ENCODE measurements around the gene IL10RA. TPM values are rescaled to one million over a fixed set of nuclear protein-coding genes. Genes with fewer than 3 reads are reported as not detected.

Gene IL10RA
- total RNA-seq, 1 donor from 2014 or later = 5.8 TPM

- no peak for TF ChIP-seq CTCF (IDR thresholded peaks at IDR 0.05; ENCODE audit: partially characterized antibody, unreplicated experiment)
- DNase-seq = no peak
- Mint-ChIP-seq H3K27ac (ENCODE audit: unreplicated experiment) (no peak overlapping the region), H3K36me3 (ENCODE audit: unreplicated experiment) (peaks cover 6% of the 10 kb centered on the region), H3K27me3 (ENCODE audit: unreplicated experiment) (peaks cover 4% of the 10 kb centered on the region), H3K4me1 (ENCODE audit: low read depth, unreplicated experiment) (no peaks in the 10 kb centered on the region), H3K4me3 (ENCODE audit: unreplicated experiment) (no peak overlapping the region), H3K9me3 (ENCODE audit: unreplicated experiment) (no peaks in the 10 kb centered on the region)
These were observed 35.0 kb downstream of the IL10RA start for GRCh38 chr11:118021146-118021545.

GRCh38 chr11:118027694-118028093 is 41.5 kb downstream of the IL10RA start:
- no peaks in the 10 kb centered on the region for H3K9me3 Mint-ChIP-seq (ENCODE audit: unreplicated experiment)
- peaks cover 2% of the 10 kb centered on the region for H3K27me3 Mint-ChIP-seq (ENCODE audit: unreplicated experiment)
- DNase-seq = no peak
- no peak for TF ChIP-seq CTCF (IDR thresholded peaks at IDR 0.05; ENCODE audit: partially characterized antibody, unreplicated experiment)
- H3K36me3 Mint-ChIP-seq (ENCODE audit: unreplicated experiment) = no peaks in the 10 kb centered on the region
- no peak overlapping the region for H3K27ac Mint-ChIP-seq (ENCODE audit: unreplicated experiment)
- no peaks in the 10 kb centered on the region for H3K4me1 Mint-ChIP-seq (ENCODE audit: low read depth, unreplicated experiment)
- no peak overlapping the region for H3K4me3 Mint-ChIP-seq (ENCODE audit: unreplicated experiment)

GRCh38 chr11:118028626-118029025 is 42.4 kb downstream of the IL10RA start:
- DNase-seq = no peak
- Mint-ChIP-seq H3K27me3 (ENCODE audit: unreplicated experiment) (peaks cover 2% of the 10 kb centered on the region), H3K36me3 (ENCODE audit: unreplicated experiment) (no peaks in the 10 kb centered on the region), H3K9me3 (ENCODE audit: unreplicated experiment) (no peaks in the 10 kb centered on the region), H3K27ac (ENCODE audit: unreplicated experiment) (no peak overlapping the region), H3K4me1 (ENCODE audit: low read depth, unreplicated experiment) (no peaks in the 10 kb centered on the region), H3K4me3 (ENCODE audit: unreplicated experiment) (no peak overlapping the region)
- TF ChIP-seq CTCF (IDR thresholded peaks at IDR 0.05; ENCODE audit: partially characterized antibody, unreplicated experiment) = no peak

GRCh38 chr11:118033443-118033842 is 47.2 kb downstream of the IL10RA start:
- no peak overlapping the region for H3K27ac Mint-ChIP-seq (ENCODE audit: unreplicated experiment)
- no peak for TF ChIP-seq CTCF (IDR thresholded peaks at IDR 0.05; ENCODE audit: partially characterized antibody, unreplicated experiment)

GRCh38 chr11:118042141-118042540 is 55.9 kb downstream of the IL10RA start:
- H3K4me3 Mint-ChIP-seq (ENCODE audit: unreplicated experiment) = no peak overlapping the region
- H3K4me1 Mint-ChIP-seq (ENCODE audit: low read depth, unreplicated experiment) = no peaks in the 10 kb centered on the region
- H3K36me3 Mint-ChIP-seq (ENCODE audit: unreplicated experiment) = no peaks in the 10 kb centered on the region
- no peak for TF ChIP-seq CTCF (IDR thresholded peaks at IDR 0.05; ENCODE audit: partially characterized antibody, unreplicated experiment)
- DNase-seq = no peak
- H3K27me3 Mint-ChIP-seq (ENCODE audit: unreplicated experiment) = peaks cover 2% of the 10 kb centered on the region
- no peaks in the 10 kb centered on the region for H3K9me3 Mint-ChIP-seq (ENCODE audit: unreplicated experiment)
- H3K27ac Mint-ChIP-seq (ENCODE audit: unreplicated experiment) = no peak overlapping the region

More at GRCh38 chr11:118033443-118033842, 47.2 kb downstream of the IL10RA start:
- Mint-ChIP-seq H3K27me3 (ENCODE audit: unreplicated experiment) (peaks cover 2% of the 10 kb centered on the region), H3K4me1 (ENCODE audit: low read depth, unreplicated experiment) (no peaks in the 10 kb centered on the region), H3K36me3 (ENCODE audit: unreplicated experiment) (no peaks in the 10 kb centered on the region), H3K4me3 (ENCODE audit: unreplicated experiment) (no peak overlapping the region), H3K9me3 (ENCODE audit: unreplicated experiment) (no peaks in the 10 kb centered on the region)
- no peak for DNase-seq
